ENCODE data around the gene SART3. TPM values are rescaled to one million over a fixed set of nuclear protein-coding genes. Genes with fewer than 3 reads are reported as not detected.

The SART3 gene
- total RNA-seq, 1 donor from 2014 or later, result 24.9 TPM

DNA sequence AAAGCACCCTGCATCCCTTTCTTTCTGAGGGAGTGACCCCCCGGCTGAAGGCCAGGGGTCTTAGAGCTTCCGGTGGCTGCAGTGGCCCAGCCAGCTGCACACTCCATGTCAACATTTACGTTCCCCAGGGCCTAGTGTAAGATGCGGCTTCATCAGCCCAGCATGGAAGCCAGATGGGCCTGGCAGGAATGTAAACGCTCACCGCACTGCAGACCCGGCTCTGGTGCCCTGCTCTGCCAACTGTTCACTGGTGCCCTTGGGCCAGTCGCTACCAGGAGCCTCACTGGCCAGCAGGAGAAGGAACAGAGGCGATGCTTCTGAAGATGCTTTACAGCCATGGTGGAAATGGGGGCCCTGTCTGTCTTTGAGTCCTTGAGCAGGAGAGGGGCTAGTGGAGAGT lies 45.5 kb upstream of the SART3 start:
- Histone ChIP-seq H3K4me3 (no peak overlapping the region), H3K36me3 (no peaks in the 10 kb centered on the region), H3K27ac (replicated peaks) (no peak overlapping the region), H3K4me1 (peaks cover 17% of the 10 kb centered on the region), H3K9me3 (replicated peaks) (no peaks in the 10 kb centered on the region), H3K27me3 (ENCODE audit: low read depth) (no peaks in the 10 kb centered on the region)
- TF ChIP-seq, protein P1, sequence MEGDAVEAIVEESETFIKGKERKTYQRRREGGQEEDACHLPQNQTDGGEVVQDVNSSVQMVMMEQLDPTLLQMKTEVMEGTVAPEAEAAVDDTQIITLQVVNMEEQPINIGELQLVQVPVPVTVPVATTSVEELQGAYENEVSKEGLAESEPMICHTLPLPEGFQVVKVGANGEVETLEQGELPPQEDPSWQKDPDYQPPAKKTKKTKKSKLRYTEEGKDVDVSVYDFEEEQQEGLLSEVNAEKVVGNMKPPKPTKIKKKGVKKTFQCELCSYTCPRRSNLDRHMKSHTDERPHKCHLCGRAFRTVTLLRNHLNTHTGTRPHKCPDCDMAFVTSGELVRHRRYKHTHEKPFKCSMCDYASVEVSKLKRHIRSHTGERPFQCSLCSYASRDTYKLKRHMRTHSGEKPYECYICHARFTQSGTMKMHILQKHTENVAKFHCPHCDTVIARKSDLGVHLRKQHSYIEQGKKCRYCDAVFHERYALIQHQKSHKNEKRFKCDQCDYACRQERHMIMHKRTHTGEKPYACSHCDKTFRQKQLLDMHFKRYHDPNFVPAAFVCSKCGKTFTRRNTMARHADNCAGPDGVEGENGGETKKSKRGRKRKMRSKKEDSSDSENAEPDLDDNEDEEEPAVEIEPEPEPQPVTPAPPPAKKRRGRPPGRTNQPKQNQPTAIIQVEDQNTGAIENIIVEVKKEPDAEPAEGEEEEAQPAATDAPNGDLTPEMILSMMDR (IDR thresholded peaks at IDR 0.05; ENCODE audit: borderline replicate concordance), result no peak
- no peak for DNase-seq
- intact Hi-C loops (cut with micrococcal nuclease), result no loop called here

DNA sequence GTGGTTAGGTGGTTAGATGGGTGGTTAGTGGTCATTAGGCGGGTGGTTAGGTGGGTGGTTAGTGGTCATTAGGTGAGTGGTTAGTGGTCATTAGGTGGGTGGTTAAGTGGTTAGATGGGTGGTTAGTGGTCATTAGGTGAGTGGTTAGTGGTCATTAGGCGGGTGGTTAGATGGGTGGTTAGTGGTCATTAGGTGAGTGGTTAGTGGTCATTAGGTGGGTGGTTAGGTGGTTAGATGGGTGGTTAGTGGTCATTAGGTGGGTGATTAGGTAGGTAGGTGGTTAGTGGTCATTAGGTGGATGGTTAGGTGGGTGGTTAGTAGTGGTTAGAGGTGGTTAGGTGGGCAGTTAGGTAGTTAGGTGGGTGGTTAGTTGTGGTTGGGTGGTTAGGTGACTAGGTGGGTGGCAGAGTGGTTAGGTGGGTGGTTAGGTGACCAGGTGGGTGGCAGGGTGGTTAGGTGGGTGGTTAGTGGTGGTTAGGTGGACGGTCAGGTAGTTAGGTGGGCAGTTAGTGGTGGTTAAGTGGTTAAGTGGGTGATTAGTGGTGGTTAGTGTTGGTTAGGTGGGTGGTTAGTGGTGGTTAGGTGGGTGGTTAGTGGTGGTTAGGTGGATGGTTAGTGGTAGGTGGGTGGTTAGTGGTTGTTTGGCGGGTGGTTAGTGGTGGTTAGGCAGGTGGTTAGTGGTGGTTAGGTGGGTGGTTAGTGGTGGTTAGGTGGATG lies 44.9 kb upstream of the SART3 start:
- TF ChIP-seq, protein P1 (IDR thresholded peaks at IDR 0.05; ENCODE audit: borderline replicate concordance), result no peak
- intact Hi-C loops (cut with micrococcal nuclease), result no loop called here
- no peaks in the 10 kb centered on the region for H3K27me3 ChIP-seq (ENCODE audit: low read depth)

DNA sequence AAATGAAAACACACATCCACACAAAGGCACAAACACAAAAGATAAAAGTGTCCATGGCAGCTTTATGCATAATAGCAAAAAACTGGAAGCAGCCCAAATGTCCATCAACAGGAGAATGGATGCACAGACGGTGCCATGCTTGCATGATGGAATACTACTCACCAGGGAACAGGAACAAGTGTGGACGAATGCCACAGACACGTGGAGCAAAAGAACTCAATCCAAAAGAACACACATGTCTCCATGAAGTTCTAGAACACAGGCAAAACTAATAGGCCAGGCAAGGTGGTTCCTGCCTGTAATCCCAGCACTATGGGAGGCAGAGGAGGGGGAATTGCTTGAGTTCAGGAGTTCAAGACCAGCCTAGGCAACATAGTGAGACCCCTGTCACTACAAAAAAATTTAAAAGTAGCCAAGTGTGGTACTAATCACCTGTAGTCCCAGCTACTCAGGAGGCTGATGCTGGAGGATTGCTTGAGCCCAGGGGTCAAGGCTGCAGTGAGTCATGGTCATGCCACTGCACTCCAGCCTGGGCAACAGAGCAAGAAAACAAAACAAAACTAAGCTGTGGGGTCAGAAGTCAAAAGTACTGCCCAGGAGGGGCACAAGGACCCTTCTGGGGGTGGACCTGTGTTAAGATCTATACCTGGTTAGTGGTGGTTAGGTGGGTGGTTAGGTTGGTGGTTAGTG lies 44.2 kb upstream of the SART3 start:
- Histone ChIP-seq H3K9me3 (replicated peaks) (no peaks in the 10 kb centered on the region), H3K4me1 (peaks cover 16% of the 10 kb centered on the region), H3K36me3 (no peaks in the 10 kb centered on the region), H3K4me3 (no peak overlapping the region), H3K27me3 (ENCODE audit: low read depth) (no peaks in the 10 kb centered on the region), H3K27ac (replicated peaks) (no peak overlapping the region)
- DNase-seq, result no peak
- TF ChIP-seq, protein P1 (IDR thresholded peaks at IDR 0.05; ENCODE audit: borderline replicate concordance), result no peak
- intact Hi-C loops (cut with micrococcal nuclease), result no loop called here

More for the DNA sequence above, 44.9 kb upstream of the SART3 start:
- H3K4me3 ChIP-seq, result no peak overlapping the region
- H3K4me1 ChIP-seq, result peaks cover 17% of the 10 kb centered on the region
- no peaks in the 10 kb centered on the region for H3K36me3 ChIP-seq
- no peak for DNase-seq
- H3K27ac ChIP-seq (replicated peaks), result no peak overlapping the region
- no peaks in the 10 kb centered on the region for H3K9me3 ChIP-seq (replicated peaks)

DNA sequence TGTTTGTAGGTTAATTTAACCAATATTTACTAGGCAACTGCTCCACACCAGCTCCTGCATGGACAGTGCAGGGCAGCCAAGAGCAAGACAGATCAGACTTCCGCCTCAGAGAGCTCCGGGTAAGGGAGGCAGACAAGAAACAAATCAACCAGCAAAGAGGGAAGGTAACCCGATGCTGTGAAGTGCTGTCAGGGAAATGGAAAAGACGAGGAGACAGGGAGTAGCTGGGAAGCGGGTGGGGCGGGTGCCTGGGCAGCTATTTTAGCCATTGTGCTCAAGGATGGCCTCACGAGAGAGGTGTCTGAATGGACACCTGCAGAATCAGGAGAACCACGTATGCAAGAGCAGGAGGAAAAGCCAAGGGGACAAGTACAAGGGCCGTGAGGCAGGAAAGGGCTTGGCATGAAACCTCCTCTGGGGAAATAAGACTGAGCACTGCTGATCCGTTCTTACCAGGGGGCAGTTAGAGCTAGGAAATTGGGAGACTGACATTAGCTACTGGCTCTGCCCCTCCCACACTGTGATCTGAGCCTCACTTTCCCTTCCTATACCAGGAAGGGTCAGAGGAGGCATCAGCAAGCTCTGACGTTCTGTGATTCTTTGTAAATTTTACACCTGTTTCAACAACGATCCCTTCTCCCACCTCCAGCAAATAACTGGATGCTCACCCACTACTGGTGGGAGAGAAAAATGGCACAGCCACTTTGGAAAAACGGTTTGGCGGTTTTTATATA lies 43.4 kb upstream of the SART3 start:
- no peaks in the 10 kb centered on the region for H3K9me3 ChIP-seq (replicated peaks)
- no peaks in the 10 kb centered on the region for H3K36me3 ChIP-seq
- DNase-seq, result no peak
- peaks cover 8% of the 10 kb centered on the region for H3K4me1 ChIP-seq
- no peaks in the 10 kb centered on the region for H3K27me3 ChIP-seq (ENCODE audit: low read depth)
- no peak overlapping the region for H3K27ac ChIP-seq (replicated peaks)
- H3K4me3 ChIP-seq, result no peak overlapping the region
- intact Hi-C loops (cut with micrococcal nuclease), result no loop called here
- TF ChIP-seq, protein P1 (IDR thresholded peaks at IDR 0.05; ENCODE audit: borderline replicate concordance), result no peak

DNA sequence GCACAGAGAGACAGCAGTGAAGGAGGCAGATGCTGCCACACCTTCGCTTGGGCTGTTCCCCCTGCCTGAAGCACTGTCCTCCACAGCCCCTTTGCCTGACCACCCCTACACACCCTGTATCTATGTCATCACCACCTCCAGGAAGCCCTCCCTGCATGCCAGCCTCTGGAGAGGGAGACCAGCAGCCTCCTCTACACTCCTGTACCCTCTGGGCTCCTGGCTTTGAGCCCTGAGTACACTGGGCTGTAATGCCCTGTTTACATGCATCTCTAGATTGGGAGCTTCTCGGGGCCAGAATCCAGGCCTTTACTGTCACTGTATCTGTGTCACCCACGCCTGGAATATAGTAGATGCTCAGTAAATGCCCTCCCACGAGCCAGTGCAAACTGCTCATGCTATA lies 42.8 kb upstream of the SART3 start:
- Histone ChIP-seq H3K9me3 (replicated peaks) (no peaks in the 10 kb centered on the region), H3K27ac (replicated peaks) (no peak overlapping the region), H3K36me3 (no peaks in the 10 kb centered on the region), H3K4me3 (no peak overlapping the region), H3K27me3 (ENCODE audit: low read depth) (no peaks in the 10 kb centered on the region), H3K4me1 (peaks cover 2% of the 10 kb centered on the region)
- DNase-seq, result no peak
- TF ChIP-seq, protein P1 (IDR thresholded peaks at IDR 0.05; ENCODE audit: borderline replicate concordance), result no peak
- intact Hi-C loops (cut with micrococcal nuclease), result no loop called here
